Measurements from ENCODE around the gene ABCD1. TPM values are rescaled to one million over a fixed set of nuclear protein-coding genes. Genes with fewer than 3 reads are reported as not detected.
A peak's percentile ranks its signal among the peaks of the same experiment; 100 is the strongest.

Gene ABCD1
- polyA plus RNA-seq, 3 donors: 5.6 to 22.5 (median 5.8) TPM

DNA sequence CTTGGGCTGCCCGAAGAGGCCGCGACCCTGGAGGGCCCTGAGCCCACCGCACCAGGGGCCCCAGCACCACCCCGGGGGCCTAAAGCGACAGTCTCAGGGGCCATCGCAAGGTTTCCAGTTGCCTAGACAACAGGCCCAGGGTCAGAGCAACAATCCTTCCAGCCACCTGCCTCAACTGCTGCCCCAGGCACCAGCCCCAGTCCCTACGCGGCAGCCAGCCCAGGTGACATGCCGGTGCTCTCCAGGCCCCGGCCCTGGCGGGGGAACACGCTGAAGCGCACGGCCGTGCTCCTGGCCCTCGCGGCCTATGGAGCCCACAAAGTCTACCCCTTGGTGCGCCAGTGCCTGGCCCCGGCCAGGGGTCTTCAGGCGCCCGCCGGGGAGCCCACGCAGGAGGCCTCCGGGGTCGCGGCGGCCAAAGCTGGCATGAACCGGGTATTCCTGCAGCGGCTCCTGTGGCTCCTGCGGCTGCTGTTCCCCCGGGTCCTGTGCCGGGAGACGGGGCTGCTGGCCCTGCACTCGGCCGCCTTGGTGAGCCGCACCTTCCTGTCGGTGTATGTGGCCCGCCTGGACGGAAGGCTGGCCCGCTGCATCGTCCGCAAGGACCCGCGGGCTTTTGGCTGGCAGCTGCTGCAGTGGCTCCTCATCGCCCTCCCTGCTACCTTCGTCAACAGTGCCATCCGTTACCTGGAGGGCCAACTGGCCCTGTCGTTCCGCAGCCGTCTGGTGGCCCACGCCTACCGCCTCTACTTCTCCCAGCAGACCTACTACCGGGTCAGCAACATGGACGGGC lies 579 bp downstream of the ABCD1 start:
- peaks cover 14 to 17% of the 10 kb centered on the region in 2 donors for H3K36me3 ChIP-seq (replicated peaks in 1 of 2; ENCODE audit: control insufficient read depth in 1 of 2, insufficient read depth in 2 of 2, low read length in 2 of 2)
- H4K20me1 ChIP-seq (ENCODE audit: insufficient read depth, low read length): peaks cover 42% of the 10 kb centered on the region
- intact Hi-C loops (cut with micrococcal nuclease): no loop called here
- no peak overlapping the region for H2AFZ ChIP-seq (ENCODE audit: insufficient read depth, low read depth, low read length, poor library complexity, severe bottlenecking)
- H3K4me1 Mint-ChIP-seq: peaks cover 41% of the 10 kb centered on the region
- H3K4me3 Mint-ChIP-seq: peak overlapping the region; percentile 73 to 78
- peaks cover 0 to 7% of the 10 kb centered on the region in 2 donors for H3K9me3 ChIP-seq (replicated peaks in 1 of 2; ENCODE audit: control insufficient read depth in 1 of 2, insufficient read depth in 1 of 2, low read length in 2 of 2)
- peak overlapping the region; percentile 31 to 80 (median 71) for H3K4me3 ChIP-seq (replicated peaks in 1 of 3; ENCODE audit: low read depth in 2 of 3, low read length in 3 of 3)
- H3K4me2 ChIP-seq (replicated peaks; ENCODE audit: extremely low read depth, low read length, poor library complexity, severe bottlenecking): peak overlapping the region; percentile 86
- H3K27ac Mint-ChIP-seq: peak overlapping the region; percentile 84 to 93 (median 92)
- peaks cover 63 to 72% of the 10 kb centered on the region in 2 donors for H3K4me1 ChIP-seq (ENCODE audit: control insufficient read depth in 1 of 2, insufficient read depth in 2 of 2, low read length in 2 of 2)
- no peaks in the 10 kb centered on the region for H3K27me3 ChIP-seq (ENCODE audit: control insufficient read depth in 2 of 2, insufficient read depth in 2 of 2, low read length in 2 of 2)
- DNase-seq: no peak
- peaks cover 0 to 5% (median 0%) of the 10 kb centered on the region in 3 donors for H3K27me3 Mint-ChIP-seq (ENCODE audit: low read depth in 3 of 3)
- peaks cover 0 to 18% (median 5%) of the 10 kb centered on the region in 7 donors for H3K9me3 Mint-ChIP-seq
- TF ChIP-seq, protein P1, sequence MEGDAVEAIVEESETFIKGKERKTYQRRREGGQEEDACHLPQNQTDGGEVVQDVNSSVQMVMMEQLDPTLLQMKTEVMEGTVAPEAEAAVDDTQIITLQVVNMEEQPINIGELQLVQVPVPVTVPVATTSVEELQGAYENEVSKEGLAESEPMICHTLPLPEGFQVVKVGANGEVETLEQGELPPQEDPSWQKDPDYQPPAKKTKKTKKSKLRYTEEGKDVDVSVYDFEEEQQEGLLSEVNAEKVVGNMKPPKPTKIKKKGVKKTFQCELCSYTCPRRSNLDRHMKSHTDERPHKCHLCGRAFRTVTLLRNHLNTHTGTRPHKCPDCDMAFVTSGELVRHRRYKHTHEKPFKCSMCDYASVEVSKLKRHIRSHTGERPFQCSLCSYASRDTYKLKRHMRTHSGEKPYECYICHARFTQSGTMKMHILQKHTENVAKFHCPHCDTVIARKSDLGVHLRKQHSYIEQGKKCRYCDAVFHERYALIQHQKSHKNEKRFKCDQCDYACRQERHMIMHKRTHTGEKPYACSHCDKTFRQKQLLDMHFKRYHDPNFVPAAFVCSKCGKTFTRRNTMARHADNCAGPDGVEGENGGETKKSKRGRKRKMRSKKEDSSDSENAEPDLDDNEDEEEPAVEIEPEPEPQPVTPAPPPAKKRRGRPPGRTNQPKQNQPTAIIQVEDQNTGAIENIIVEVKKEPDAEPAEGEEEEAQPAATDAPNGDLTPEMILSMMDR (IDR thresholded peaks at IDR 0.05): no peak
- H3K36me3 Mint-ChIP-seq: peaks cover 16 to 28% of the 10 kb centered on the region in 2 donors
- peak overlapping the region; percentile 82 for H3K9ac ChIP-seq (ENCODE audit: insufficient read depth, low read length, poor library complexity, severe bottlenecking)
- 56% methylated on average over 37 of the region's 55 CpGs for WGBS (ENCODE audit: insufficient coverage)
- peaks cover 72% of the 10 kb centered on the region for H3K79me2 ChIP-seq (ENCODE audit: insufficient read depth, low read length)
- peak overlapping the region; percentile 93 to 100 for H3K27ac ChIP-seq (ENCODE audit: low read depth in 1 of 2, low read length in 2 of 2)

DNA sequence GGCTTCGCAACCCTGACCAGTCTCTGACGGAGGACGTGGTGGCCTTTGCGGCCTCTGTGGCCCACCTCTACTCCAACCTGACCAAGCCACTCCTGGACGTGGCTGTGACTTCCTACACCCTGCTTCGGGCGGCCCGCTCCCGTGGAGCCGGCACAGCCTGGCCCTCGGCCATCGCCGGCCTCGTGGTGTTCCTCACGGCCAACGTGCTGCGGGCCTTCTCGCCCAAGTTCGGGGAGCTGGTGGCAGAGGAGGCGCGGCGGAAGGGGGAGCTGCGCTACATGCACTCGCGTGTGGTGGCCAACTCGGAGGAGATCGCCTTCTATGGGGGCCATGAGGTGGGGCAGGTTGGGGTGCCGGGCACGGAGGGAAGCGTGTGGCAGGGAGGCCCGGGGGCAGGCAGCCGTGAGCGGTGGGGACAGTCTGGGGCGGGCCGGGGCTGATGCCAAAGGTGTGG lies 1.2 kb downstream of the ABCD1 start:
- 73% methylated on average over 16 of the region's 35 CpGs for WGBS (ENCODE audit: insufficient coverage)

More for the DNA sequence above, 1.2 kb downstream of the ABCD1 start:
- no peak for DNase-seq
- H3K36me3 ChIP-seq (replicated peaks in 1 of 2; ENCODE audit: control insufficient read depth in 1 of 2, insufficient read depth in 2 of 2, low read length in 2 of 2): peaks cover 8 to 10% of the 10 kb centered on the region in 2 donors
- peaks cover 0 to 3% (median 0%) of the 10 kb centered on the region in 3 donors for H3K27me3 Mint-ChIP-seq (ENCODE audit: low read depth in 3 of 3)
- intact Hi-C loops (cut with micrococcal nuclease): no loop called here
- peaks cover 70 to 79% of the 10 kb centered on the region in 2 donors for H3K4me1 ChIP-seq (ENCODE audit: control insufficient read depth in 1 of 2, insufficient read depth in 2 of 2, low read length in 2 of 2)
- peaks cover 44% of the 10 kb centered on the region for H3K4me1 Mint-ChIP-seq
- peaks cover 14 to 24% of the 10 kb centered on the region in 2 donors for H3K36me3 Mint-ChIP-seq
- peak overlapping the region; percentile 93 to 100 for H3K27ac ChIP-seq (ENCODE audit: low read depth in 1 of 2, low read length in 2 of 2)
- peak overlapping the region; percentile 73 to 78 for H3K4me3 Mint-ChIP-seq
- peaks cover 36% of the 10 kb centered on the region for H4K20me1 ChIP-seq (ENCODE audit: insufficient read depth, low read length)
- H3K9ac ChIP-seq (ENCODE audit: insufficient read depth, low read length, poor library complexity, severe bottlenecking): peak overlapping the region; percentile 82
- H3K79me2 ChIP-seq (ENCODE audit: insufficient read depth, low read length): peaks cover 71% of the 10 kb centered on the region
- H3K9me3 ChIP-seq (replicated peaks in 1 of 2; ENCODE audit: control insufficient read depth in 1 of 2, insufficient read depth in 1 of 2, low read length in 2 of 2): peaks cover 0 to 7% of the 10 kb centered on the region in 2 donors
- H3K27me3 ChIP-seq (ENCODE audit: control insufficient read depth in 2 of 2, insufficient read depth in 2 of 2, low read length in 2 of 2): no peaks in the 10 kb centered on the region
- peak overlapping the region; percentile 84 to 93 (median 92) for H3K27ac Mint-ChIP-seq
- no peak overlapping the region for H2AFZ ChIP-seq (ENCODE audit: insufficient read depth, low read depth, low read length, poor library complexity, severe bottlenecking)
- H3K4me2 ChIP-seq (replicated peaks; ENCODE audit: extremely low read depth, low read length, poor library complexity, severe bottlenecking): peak overlapping the region; percentile 86
- H3K9me3 Mint-ChIP-seq: peaks cover 0 to 20% (median 6%) of the 10 kb centered on the region in 7 donors
- H3K4me3 ChIP-seq (replicated peaks in 1 of 3; ENCODE audit: low read depth in 2 of 3, low read length in 3 of 3): peak overlapping the region; percentile 31 to 80 (median 71)
- TF ChIP-seq, protein P1 (IDR thresholded peaks at IDR 0.05): no peak

Measured in CD14-positive monocyte (primary cell).